PC-9 (cell line): ENCODE results near the gene PITPNM2. TPM values are rescaled to one million over a fixed set of nuclear protein-coding genes. Genes with fewer than 3 reads are reported as not detected.

ENCODE experiments used
- Bru-seq: library from RNA; stranded (reverse); fragments of 400-500 nt; gene quantifications from one replicate; lab custom pipeline; 2021; lab: Mats Ljungman, UMichigan
- BruChase-seq, 2 experiments: library from RNA; stranded (reverse); fragments of 400-500 nt; gene quantifications; one replicate each; lab custom pipeline; 2021; lab: Mats Ljungman, UMichigan
- BruUV-seq: library from RNA; stranded (reverse); fragments of 400-500 nt; replicated peaks from 2 replicates; lab custom pipeline; 2021; lab: Mats Ljungman, UMichigan
- CTCF ChIA-PET: fragments of 300-600 bp; sonication (Branson Sonifier 250); formaldehyde crosslinking; loops from one replicate; lab custom pipeline; 2022; ENCODE audit warnings: antibody characterized with exemption; lab: Charles Lee
- POLR2A ChIA-PET: fragments of 300-600 bp; sonication (Branson Sonifier 250); formaldehyde crosslinking; loops from one replicate; lab custom pipeline; 2022; ENCODE audit warnings: antibody characterized with exemption; ENCODE audit not compliant: unreplicated experiment; lab: Charles Lee
- DNase-seq, 2 experiments: peaks; one replicate each; pipeline versions ENCODE4 v3.0.0 to v3.0.0-alpha.2; 2015 to 2022; ENCODE audit warnings: mixed read lengths in 1 of 2
- H2AFZ ChIP-seq: fragments of 200-600 bp; sonication (generic); 2 replicates; pipeline ENCODE4 v1.8.1; 2017; ENCODE audit warnings: antibody characterized with exemption
- H3F3A ChIP-seq: fragments of 200-600 bp; sonication (generic); 2 replicates; pipeline ENCODE4 v1.8.1; 2017; ENCODE audit warnings: antibody characterized with exemption, mild to moderate bottlenecking, low read depth; ENCODE audit not compliant: insufficient read depth
- H3K27ac ChIP-seq: fragments of 200-600 bp; sonication (generic); 2 replicates; pipeline ENCODE4 v1.6.1; 2016; ENCODE audit warnings: mixed run types
- H3K27me3 ChIP-seq: fragments of 200-600 bp; sonication (generic); 2 replicates; pipeline ENCODE4 v1.6.1; 2016; ENCODE audit warnings: low read depth, mixed run types; ENCODE audit not compliant: insufficient read depth
- H3K36me3 ChIP-seq: fragments of 200-600 bp; sonication (generic); 2 replicates; pipeline ENCODE4 v1.6.1; 2016; ENCODE audit warnings: low read depth, mixed run types
- H3K4me1 ChIP-seq: fragments of 200-600 bp; sonication (generic); replicated peaks from 2 replicates; pipeline ENCODE4 v1.6.1; 2016; ENCODE audit warnings: mixed run types; ENCODE audit not compliant: insufficient read depth
- H3K4me2 ChIP-seq: fragments of 200-600 bp; sonication (generic); 2 replicates; pipeline ENCODE4 v1.6.1; 2017; ENCODE audit warnings: mixed run types
- H3K4me3 ChIP-seq: fragments of 200-600 bp; sonication (generic); 2 replicates; pipeline ENCODE4 v1.6.1; 2016; ENCODE audit warnings: mixed run types
- H3K79me2 ChIP-seq: fragments of 200-600 bp; sonication (generic); 2 replicates; pipeline ENCODE4 v1.6.1; 2017; ENCODE audit warnings: low read depth, mixed run types
- H3K9me2 ChIP-seq: fragments of 200-600 bp; sonication (generic); 2 replicates; pipeline ENCODE4 v1.8.1; 2017; ENCODE audit warnings: mild to moderate bottlenecking; ENCODE audit not compliant: insufficient read depth
- H3K9me3 ChIP-seq: fragments of 200-600 bp; sonication (generic); 2 replicates; pipeline ENCODE4 v1.8.1; 2016; ENCODE audit warnings: low read depth; ENCODE audit not compliant: insufficient read depth
- H4K20me1 ChIP-seq: fragments of 200-600 bp; sonication (generic); 2 replicates; pipeline ENCODE4 v1.8.1; 2017; ENCODE audit not compliant: insufficient read depth
- EZH2 ChIP-seq: fragments of 200-600 bp; sonication (generic); IDR thresholded peaks from 2 replicates; pipeline ENCODE4 v1.8.0; 2017; ENCODE audit warnings: antibody characterized with exemption, low read depth
- intact Hi-C: fragments of 100-400 bp; cut with micrococcal nuclease; formaldehyde crosslinking; loops from one replicate; pipeline ENCODE4 v1.10.0; 2022; ENCODE audit not compliant: unreplicated experiment
- long read RNA-seq: library from polyadenylated mRNA; stranded (forward); transcript quantifications from one replicate; pipeline ENCODE4 v2.0.0, GENCODE V29; 2022
- total RNA-seq: library from RNA; stranded (reverse); gene quantifications from 2 replicates; pipeline ENCODE4 v1.2.3, GENCODE V29; 2021
- TF ChIP-seq, protein P1 (sequence below): fragments of 200-600 bp; sonication (generic); conservative IDR thresholded peaks from 2 replicates; pipeline ENCODE4 v1.6.1; 2017; ENCODE audit warnings: mixed run types, antibody characterized with exemption, mild to moderate bottlenecking, moderate library complexity

Gene PITPNM2
- 16.6 and 21.6 TPM in 2 replicates for total RNA-seq
- percentile 66 among the genes with signal in this experiment for Bru-seq, nascent RNA
- percentile 63 among the genes with signal in this experiment for BruChase-seq, experiment 1, labeled RNA remaining after a 2-hour chase
- percentile 68 among the genes with signal in this experiment for BruChase-seq, experiment 2, labeled RNA remaining after a 6-hour chase
- long read RNA-seq, partial matches to known transcripts, result 7 of 16 reads
- long read RNA-seq, other reads (novel, unspliced or antisense), result 9 of 16 reads

DNA sequence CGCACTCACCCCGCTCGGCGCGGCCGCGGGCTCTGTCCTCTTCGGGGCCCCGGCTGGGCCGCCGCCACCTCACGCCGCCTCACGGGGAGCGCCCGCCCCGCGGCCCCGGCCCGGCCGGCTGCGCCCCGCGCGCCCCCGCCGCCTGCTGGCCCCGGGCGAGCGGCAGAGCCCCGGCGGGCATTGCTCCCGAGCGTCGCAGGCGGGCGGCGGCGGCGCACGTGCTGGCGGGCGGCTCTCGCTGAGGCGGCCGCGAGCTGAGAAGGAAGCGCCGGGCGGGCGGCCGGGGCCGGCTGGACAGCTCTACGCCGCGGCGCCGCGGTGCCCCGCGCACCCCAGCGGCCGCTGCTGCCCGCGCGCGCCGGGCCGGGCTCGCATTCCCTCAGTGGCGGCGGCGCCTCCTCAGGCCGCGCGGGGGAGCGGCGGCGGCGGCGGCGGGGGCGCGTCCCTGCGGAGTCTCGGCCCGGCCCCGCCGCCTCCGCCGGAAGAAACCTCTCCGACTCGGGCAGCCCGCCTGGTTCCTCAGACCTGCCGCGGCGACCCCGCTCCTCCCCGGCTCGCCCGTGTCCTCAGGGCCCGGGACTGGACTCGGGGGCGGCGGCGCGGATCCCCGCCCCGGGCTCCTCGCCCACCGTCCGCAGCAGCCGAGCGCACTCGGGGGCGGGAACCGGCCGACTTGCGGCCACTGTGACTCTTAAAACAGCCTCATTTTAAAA, at the start of gene PITPNM2:
PITPNM2 (minus strand) TSS at position 347 of the 713 bp plus-strand sequence. CDS start 116,500 bp downstream, outside the sequence.
- TF ChIP-seq, protein P1, sequence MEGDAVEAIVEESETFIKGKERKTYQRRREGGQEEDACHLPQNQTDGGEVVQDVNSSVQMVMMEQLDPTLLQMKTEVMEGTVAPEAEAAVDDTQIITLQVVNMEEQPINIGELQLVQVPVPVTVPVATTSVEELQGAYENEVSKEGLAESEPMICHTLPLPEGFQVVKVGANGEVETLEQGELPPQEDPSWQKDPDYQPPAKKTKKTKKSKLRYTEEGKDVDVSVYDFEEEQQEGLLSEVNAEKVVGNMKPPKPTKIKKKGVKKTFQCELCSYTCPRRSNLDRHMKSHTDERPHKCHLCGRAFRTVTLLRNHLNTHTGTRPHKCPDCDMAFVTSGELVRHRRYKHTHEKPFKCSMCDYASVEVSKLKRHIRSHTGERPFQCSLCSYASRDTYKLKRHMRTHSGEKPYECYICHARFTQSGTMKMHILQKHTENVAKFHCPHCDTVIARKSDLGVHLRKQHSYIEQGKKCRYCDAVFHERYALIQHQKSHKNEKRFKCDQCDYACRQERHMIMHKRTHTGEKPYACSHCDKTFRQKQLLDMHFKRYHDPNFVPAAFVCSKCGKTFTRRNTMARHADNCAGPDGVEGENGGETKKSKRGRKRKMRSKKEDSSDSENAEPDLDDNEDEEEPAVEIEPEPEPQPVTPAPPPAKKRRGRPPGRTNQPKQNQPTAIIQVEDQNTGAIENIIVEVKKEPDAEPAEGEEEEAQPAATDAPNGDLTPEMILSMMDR, result no peak
- TF ChIP-seq EZH2, result no peak
- Histone ChIP-seq H2AFZ (peak within 1 kb of the TSS; percentile 97), H3K4me2 (peak within 1 kb of the TSS; percentile 89), H3K36me3 (peaks cover under 1% of the 10 kb centered on the region; the same call in 1 of the 2 replicates), H3K9me3 (no peaks in the 10 kb centered on the region), H3K4me1 (peaks cover 19% of the 10 kb centered on the region), H3K9me2 (no peaks in the 10 kb centered on the region), H3F3A (peaks cover 11% of the 10 kb centered on the region; the same call in 1 of the 2 replicates), H3K79me2 (peaks cover 28% of the 10 kb centered on the region), H4K20me1 (no peaks in the 10 kb centered on the region), H3K27me3 (no peaks in the 10 kb centered on the region), H3K27ac (0 out of 2 replicates have a peak within 1 kb of the TSS, but pooled peaks have one; percentile 20), H3K4me3 (peak within 1 kb of the TSS; percentile 88)
- no TSS peak for BruUV-seq
- DNase-seq, result peak in 1 of 2 experiments; percentile 57
- intact Hi-C loops, result loop anchor here (1.0 to 2.0 kb wide), 2 partner anchors 76 to 108 kb away; no protein-coding TSS in a partner anchor
- ChIA-PET POLR2A (interaction anchor here (0.7 to 1.0 kb wide), 3 partner anchors 30 to 82 kb away, joined by 3 to 9 read pairs (median 4); partner anchors contain the start of genes MPHOSPH9 and MTRFR), CTCF (interaction anchor here (0.5 kb wide), 1 partner anchor 129 kb away, joined by 3 read pairs; no protein-coding TSS in a partner anchor)

DNA sequence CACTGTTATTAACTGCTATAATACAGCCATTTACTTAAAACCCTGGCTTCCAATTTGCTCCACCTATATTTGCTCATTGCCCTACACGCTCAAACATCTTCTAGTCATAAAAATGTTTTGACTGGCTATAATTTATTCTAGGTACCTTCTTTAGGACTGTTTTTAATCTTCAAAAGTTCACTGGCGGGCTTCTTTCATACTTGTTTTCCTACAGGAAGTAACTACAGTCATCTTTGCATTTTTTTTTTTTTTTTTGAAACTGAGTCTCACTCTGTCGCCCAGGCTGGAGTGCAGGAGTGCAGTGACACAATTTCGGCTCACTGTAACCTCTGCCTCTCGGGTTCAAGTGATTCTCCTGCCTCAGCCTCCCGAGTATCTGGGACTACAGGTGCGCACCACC, 49.5 kb upstream of the PITPNM2 start:
- no peaks in the 10 kb centered on the region for H3F3A ChIP-seq
- no peak overlapping the region for H3K4me2 ChIP-seq
- no peaks in the 10 kb centered on the region for H3K27me3 ChIP-seq
- no peak overlapping the region for H3K4me3 ChIP-seq
- intact Hi-C loops, result no loop called here
- no peak for TF ChIP-seq EZH2
- TF ChIP-seq, protein P1, result no peak
- H3K79me2 ChIP-seq, result no peaks in the 10 kb centered on the region
- no peaks in the 10 kb centered on the region for H3K9me2 ChIP-seq
- H3K9me3 ChIP-seq, result no peaks in the 10 kb centered on the region
- no peaks in the 10 kb centered on the region for H4K20me1 ChIP-seq
- ChIA-PET CTCF (no interaction called here), POLR2A (no interaction called here)
- H3K27ac ChIP-seq, result no peak overlapping the region
- H2AFZ ChIP-seq, result no peak overlapping the region
- peaks cover 11% of the 10 kb centered on the region; the same call in 1 of the 2 replicates for H3K36me3 ChIP-seq
- DNase-seq, result no peak
- H3K4me1 ChIP-seq, result no peaks in the 10 kb centered on the region
- BruUV-seq, result no TSS peak

DNA sequence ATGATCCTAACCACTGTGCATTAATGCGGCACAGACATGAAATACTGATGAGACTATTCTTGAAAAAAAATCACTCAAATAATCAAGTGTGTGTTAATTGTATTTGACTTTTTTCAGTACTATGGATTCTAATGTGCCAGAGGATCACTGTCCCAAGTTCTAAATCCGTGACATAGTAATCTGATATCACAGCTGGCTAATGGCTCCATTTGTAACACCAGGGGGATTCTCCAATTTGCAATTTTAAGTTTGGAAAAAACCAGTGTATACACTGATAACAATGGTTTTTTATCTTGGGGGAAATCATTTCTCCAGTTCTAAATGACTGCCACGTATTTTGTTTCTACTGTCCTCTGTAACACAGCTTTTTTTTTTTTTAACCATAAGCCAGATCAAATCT, 49.0 kb upstream of the PITPNM2 start:
- Histone ChIP-seq H4K20me1 (no peaks in the 10 kb centered on the region), H3K4me3 (no peak overlapping the region), H3F3A (no peaks in the 10 kb centered on the region), H3K4me1 (no peaks in the 10 kb centered on the region), H3K36me3 (peaks cover 11% of the 10 kb centered on the region; the same call in 1 of the 2 replicates), H3K9me3 (no peaks in the 10 kb centered on the region), H2AFZ (no peak overlapping the region), H3K27me3 (no peaks in the 10 kb centered on the region), H3K4me2 (no peak overlapping the region), H3K9me2 (no peaks in the 10 kb centered on the region), H3K27ac (no peak overlapping the region), H3K79me2 (no peaks in the 10 kb centered on the region)
- ChIA-PET CTCF (interaction anchor here (0.7 kb wide), 1 partner anchor 177 kb away, joined by 6 read pairs; no protein-coding TSS in a partner anchor), POLR2A (interaction anchor here (0.6 kb wide), 1 partner anchor 8 kb away, joined by 6 read pairs; no protein-coding TSS in a partner anchor)
- TF ChIP-seq, protein P1, result no peak
- TF ChIP-seq EZH2, result no peak
- intact Hi-C loops, result no loop called here
- no peak for DNase-seq
- BruUV-seq, result no TSS peak
